K562 (cell line): ENCODE measurements around the gene TRIM38. TPM values are rescaled to one million over a fixed set of nuclear protein-coding genes. Genes with fewer than 3 reads are reported as not detected.
A peak's percentile ranks its signal among the peaks of the same experiment; 100 is the strongest.

ENCODE experiments used
- ARID3B ChIP-seq: fragments of 250-450 bp; sonication (Bioruptor Pico); IDR thresholded peaks from 2 replicates; pipeline ENCODE4 v1.4.0; 2020; ENCODE audit warnings: borderline replicate concordance
- BRF2 ChIP-seq: IDR thresholded peaks from 3 replicates; pipeline ENCODE4 v1.6.1; 2011; ENCODE audit warnings: borderline replicate concordance, mild to moderate bottlenecking; ENCODE audit not compliant: insufficient read length, insufficient read depth
- CGGBP1 ChIP-seq: fragments of 250-450 bp; sonication (Bioruptor Pico); IDR thresholded peaks from 2 replicates; pipeline ENCODE4 v1.9.0; 2021; ENCODE audit warnings: mild to moderate bottlenecking
- ETV1 ChIP-seq: fragments of 450-650 bp; conservative IDR thresholded peaks from 2 replicates; pipeline ENCODE4 v1.6.1; 2016; ENCODE audit warnings: missing genetic modification characterization, control low read depth, low read depth, missing compliant biosample characterization
- ETV5 ChIP-seq: sonication (generic); formaldehyde crosslinking; IDR thresholded peaks from 2 replicates; pipeline ENCODE4 v1.4.0; 2020; ENCODE audit warnings: low read depth, mild to moderate bottlenecking, missing genetic modification reagents
- FOXA3 ChIP-seq, 2 experiments: fragments of 450-650 bp in 1 of 2; sonication (generic) in 1 of 2; formaldehyde crosslinking; IDR thresholded peaks in 1 of 2; conservative IDR thresholded peaks in 1 of 2; 2 replicates each; pipeline versions ENCODE4 v1.4.0 to v1.8.0; 2020 to 2022; ENCODE audit warnings: mild to moderate bottlenecking in 2 of 2, missing genetic modification reagents in 1 of 2
- HDAC2 ChIP-seq: fragments of 450-650 bp; IDR thresholded peaks from 2 replicates; pipeline ENCODE4 v1.6.1; 2016; ENCODE audit warnings: mild to moderate bottlenecking
- KAT7 ChIP-seq: sonication (generic); formaldehyde crosslinking; IDR thresholded peaks from 2 replicates; pipeline ENCODE4 v1.8.0; 2022; ENCODE audit warnings: missing genetic modification reagents, mild to moderate bottlenecking, borderline replicate concordance
- MAFG ChIP-seq: fragments of 450-650 bp; conservative IDR thresholded peaks from 2 replicates; pipeline ENCODE4 v1.6.1; 2016; ENCODE audit warnings: missing genetic modification characterization, missing compliant biosample characterization
- MYNN ChIP-seq, 2 experiments: sonication (generic); formaldehyde crosslinking in 1 of 2; IDR thresholded peaks; 2 replicates each; pipeline versions ENCODE4 v1.5.0 to v1.6.1; 2016 to 2020; ENCODE audit warnings: antibody characterized with exemption in 1 of 2, missing genetic modification reagents in 1 of 2
- PCBP1 ChIP-seq: fragments of 200-400 bp; formaldehyde crosslinking; IDR thresholded peaks from 2 replicates; pipeline ENCODE4 v1.6.1; 2018; ENCODE audit warnings: mild to moderate bottlenecking, low read depth, low read length; ENCODE audit not compliant: poor library complexity, severe bottlenecking
- PKNOX1 ChIP-seq: fragments of 450-650 bp; IDR thresholded peaks from 2 replicates; pipeline ENCODE4 v1.6.1; 2016
- RBBP5 ChIP-seq: fragments of 200-600 bp; sonication (generic); IDR thresholded peaks from 2 replicates; pipeline ENCODE4 v1.6.1; 2012; ENCODE audit warnings: borderline replicate concordance, mild to moderate bottlenecking, low read length, control low read depth, inconsistent platforms; ENCODE audit not compliant: insufficient read depth, poor library complexity, severe bottlenecking
- TAF7 ChIP-seq: fragments of 450-650 bp; IDR thresholded peaks from 2 replicates; pipeline ENCODE4 v1.6.1; 2016; ENCODE audit warnings: missing genetic modification characterization, missing compliant biosample characterization
- TARDBP ChIP-seq: fragments of 450-650 bp; IDR thresholded peaks from 2 replicates; pipeline ENCODE4 v1.6.1; 2016
- TCF3 ChIP-seq: sonication (generic); formaldehyde crosslinking; IDR thresholded peaks from 2 replicates; pipeline ENCODE4 v1.4.0; 2020; ENCODE audit warnings: mild to moderate bottlenecking, missing genetic modification reagents
- ZBTB17 ChIP-seq: fragments of 450-650 bp; formaldehyde crosslinking; IDR thresholded peaks from 2 replicates; pipeline ENCODE4 v1.4.0; 2020; ENCODE audit warnings: mild to moderate bottlenecking
- ZC3H8 ChIP-seq: fragments of 450-650 bp; IDR thresholded peaks from 2 replicates; pipeline ENCODE4 v1.6.1; 2017
- ZNF232 ChIP-seq: sonication (generic); formaldehyde crosslinking; IDR thresholded peaks from 2 replicates; pipeline ENCODE4 v1.8.0; 2022; ENCODE audit warnings: mild to moderate bottlenecking, missing genetic modification reagents
- ZNF384 ChIP-seq: IDR thresholded peaks from 2 replicates; pipeline ENCODE4 v1.6.1; 2012; ENCODE audit warnings: low read depth, low read length, improper control_type of control experiment
- ZNF655 ChIP-seq: fragments of 250-450 bp; sonication (Bioruptor Pico); IDR thresholded peaks from 2 replicates; pipeline ENCODE4 v1.5.0; 2021
- ZNF778 ChIP-seq: fragments of 450-650 bp; formaldehyde crosslinking; IDR thresholded peaks from 2 replicates; pipeline ENCODE4 v1.4.0; 2020; ENCODE audit warnings: mild to moderate bottlenecking, moderate library complexity
- ZNF785 ChIP-seq: fragments of 250-450 bp; sonication (Bioruptor Pico); IDR thresholded peaks from 2 replicates; pipeline ENCODE4 v1.4.0; 2020; ENCODE audit warnings: mild to moderate bottlenecking
- polyA plus RNA-seq, 8 experiments: library from polyadenylated mRNA; depleted of rRNA in 4 of 8; stranded (reverse) in 5 of 8; unstranded in 3 of 8; fragments of >200 nt; fragmentation: Nextera tagmentation in 2 of 8; fragmentation: Illumina TruSeq in 1 of 8; extraction: Ambion mirVana in 2 of 8; extraction: Trizol in 1 of 8; gene quantifications; 2 replicates each; pipeline versions ENCODE4 v1.2.1 to v1.2.3, GENCODE V29; 2011 to 2014; ENCODE audit warnings: inconsistent platforms in 1 of 8, missing spikeins in 1 of 8
- total RNA-seq, 7 experiments: library from RNA; depleted of rRNA in 6 of 7; stranded (reverse); fragments of >200 nt in 6 of 7; fragmentation: Illumina TruSeq in 2 of 7; extraction: Trizol in 2 of 7; gene quantifications; 2 replicates each; pipeline versions ENCODE4 v1.2.1 to v1.2.3, GENCODE V29; 2011 to 2021; ENCODE audit warnings: low replicate concordance in 1 of 7

Gene TRIM38
- total and polyA plus RNA-seq, 9 of the 15 experiments (the other 6 are each of a cell fraction or from before 2014, with no cell fraction given): 1.7 to 6.7 (median 6.3) TPM

GRCh38 chr6:25958700-25959162, 3.9 kb upstream of the TRIM38 start (continued):
- TF ChIP-seq ARID3B (CRISPR knock-in tag) (no peak), ZNF384 (no peak), ETV5 (CRISPR knock-in tag) (peak; percentile 66; the same call in 1 of the 2 replicates), KAT7 (no peak; the same call in 1 of the 2 replicates), ZNF785 (no peak), TCF3 (CRISPR knock-in tag) (peak; percentile 86), RBBP5 (no peak), ZNF778 (CRISPR knock-in tag) (no peak), BRF2 (no peak), TARDBP (no peak), ZNF232 (CRISPR knock-in tag) (no peak), PCBP1 (no peak), ZBTB17 (CRISPR knock-in tag) (peak; percentile 77; the same call in 1 of the 2 replicates), PKNOX1 (no peak), MAFG (tag) (no peak), ZC3H8 (no peak), TAF7 (no peak), ETV1 (0 out of 2 replicates have a peak, but pooled peaks have one; percentile 43), FOXA3 (CRISPR knock-in tag; conservative IDR thresholded peaks at IDR 0.05 in 1 of 2, IDR thresholded peaks at IDR 0.05 in 1 of 2) (no peak), MYNN (IDR thresholded peaks at IDR 0.05) (no peak), MYNN (CRISPR knock-in tag; IDR thresholded peaks at IDR 0.05) (no peak), ZNF655 (CRISPR knock-in tag) (no peak), HDAC2 (no peak), CGGBP1 (CRISPR knock-in tag) (no peak)
